Activated CD4-positive, CD25-positive, alpha-beta regulatory T cell (primary cell): ENCODE results near the gene FAM174A.
"Not testable (repeated sequence)": the region's sequence is repeated elsewhere in the genome, so short reads cannot be mapped to it uniquely, and the experiment has no call there.

ENCODE experiments used
- DNase-seq, 4 experiments: peaks; one replicate each; lab custom pipeline; 2025; lab: John Stamatoyannopoulos, UW

The FAM174A gene

DNA sequence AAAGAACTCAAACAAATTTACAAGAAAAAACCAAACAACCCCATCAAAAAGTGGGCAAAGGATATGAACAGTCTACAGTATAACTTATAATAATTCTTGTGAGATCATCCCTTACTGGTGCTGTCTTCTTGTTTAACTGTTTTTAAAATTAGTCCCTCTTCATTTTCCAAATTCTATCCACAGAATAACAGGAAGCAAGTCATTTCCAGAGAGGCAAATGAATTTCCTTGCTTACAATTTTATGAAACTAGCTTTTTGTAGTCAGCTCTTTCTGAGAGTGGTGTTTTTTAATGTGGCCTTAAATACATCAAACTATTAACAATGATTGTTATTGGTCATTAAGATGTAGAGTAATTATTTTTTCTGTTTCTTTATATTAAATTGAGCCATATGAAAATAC, 40.6 kb downstream of the FAM174A start:
- no peak for DNase-seq

DNA sequence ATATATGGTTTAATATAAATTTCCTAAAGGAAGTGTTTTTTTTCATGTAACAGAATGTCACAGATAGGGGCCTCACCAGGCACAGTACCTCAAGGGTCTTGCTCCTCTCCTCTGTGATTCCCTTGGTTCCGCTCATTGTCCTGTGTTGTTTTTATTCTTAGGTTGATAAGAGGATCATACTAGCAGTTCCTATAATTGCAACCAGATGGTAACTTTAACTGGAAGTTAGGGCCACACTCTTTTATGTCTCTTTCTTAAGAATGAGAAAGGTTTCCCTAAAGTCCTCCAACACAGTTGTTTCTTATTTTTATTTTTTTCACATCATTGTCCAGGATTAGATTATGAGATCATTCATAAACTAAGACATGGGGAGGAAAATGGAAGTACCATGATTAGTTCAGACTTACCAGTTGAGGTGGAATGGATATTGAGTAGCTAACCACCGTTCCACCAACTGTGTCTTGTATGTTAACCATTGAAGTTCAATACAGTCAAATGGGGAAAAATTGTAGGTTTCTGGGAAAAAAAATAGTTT, 41.1 kb downstream of the FAM174A start:
- no peak for DNase-seq

DNA sequence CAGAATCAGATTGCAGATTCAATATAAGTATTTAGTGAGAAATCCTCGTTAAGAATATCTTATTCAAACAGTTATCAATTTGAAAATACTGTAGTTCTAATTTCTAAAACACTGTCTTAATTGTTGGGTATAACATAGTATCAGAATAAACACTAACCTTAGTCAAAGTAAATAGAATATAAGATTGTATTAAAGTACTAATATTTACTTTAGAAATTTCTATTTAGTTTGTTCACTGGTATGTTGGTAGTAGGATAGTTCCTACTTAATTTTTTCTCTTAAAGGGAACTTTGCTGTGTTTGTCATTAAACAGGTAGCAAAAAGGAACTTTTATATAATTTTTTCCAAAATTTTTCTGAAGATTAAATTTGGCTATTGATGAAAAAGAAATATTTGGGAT, 42.3 kb downstream of the FAM174A start:
- DNase-seq: no peak

DNA sequence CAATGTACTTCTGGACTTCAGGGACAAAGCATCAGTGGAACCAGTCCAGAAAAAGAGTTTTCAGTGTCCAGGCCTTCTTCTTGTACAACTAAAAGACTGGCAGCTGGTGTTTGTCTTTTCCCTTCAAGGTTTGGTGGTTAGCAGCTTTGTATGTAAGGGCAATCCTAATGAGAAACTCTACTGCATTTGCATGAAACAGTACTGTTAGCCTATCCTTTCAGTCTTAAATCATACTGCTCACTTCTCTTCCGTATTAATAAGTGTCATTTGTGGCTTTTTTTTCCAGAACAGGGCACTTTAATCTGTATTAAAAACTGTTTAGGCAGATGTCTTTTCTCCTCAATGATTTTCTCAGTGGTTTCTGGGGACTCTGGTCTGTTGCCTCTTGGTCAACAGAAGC, 48.9 kb downstream of the FAM174A start:
- no peak for DNase-seq

DNA sequence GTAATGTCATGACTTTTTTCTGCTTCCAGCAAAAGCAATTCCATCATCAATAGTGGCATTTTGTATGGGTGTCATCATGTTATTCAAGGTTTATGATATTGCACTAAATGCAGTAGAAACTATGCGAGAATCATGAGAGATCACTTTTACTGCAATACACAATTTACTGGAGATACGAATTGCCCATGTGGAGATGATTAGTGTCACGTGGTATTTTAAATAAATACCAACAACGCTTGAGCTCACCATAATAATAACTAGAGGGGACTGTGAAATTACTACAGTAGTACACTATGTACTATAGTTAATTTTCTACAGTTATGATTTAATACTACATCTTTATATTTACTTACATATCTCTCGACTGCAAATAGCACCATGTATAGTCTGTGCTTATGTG, 49.7 kb downstream of the FAM174A start:
- no peak for DNase-seq

DNA sequence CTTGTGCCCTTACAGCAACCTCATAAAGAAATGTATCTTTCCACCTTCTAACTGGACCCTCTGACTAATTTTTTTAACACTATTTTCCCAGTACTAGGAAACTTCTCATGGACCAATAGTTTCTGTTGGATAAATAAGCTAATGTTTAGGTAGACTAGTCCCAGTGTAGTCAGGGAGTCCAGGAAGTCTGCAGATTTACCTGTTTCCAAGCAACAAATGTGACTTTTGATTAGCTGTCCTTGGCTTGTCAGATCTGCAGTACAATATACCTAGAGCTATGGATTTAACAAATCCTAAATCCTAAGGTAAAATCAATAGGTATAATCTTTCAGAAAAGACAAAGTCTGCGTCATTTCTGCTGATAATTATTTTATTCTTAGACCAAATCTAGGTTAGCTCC, 55.7 kb downstream of the FAM174A start:
- no peak for DNase-seq

DNA sequence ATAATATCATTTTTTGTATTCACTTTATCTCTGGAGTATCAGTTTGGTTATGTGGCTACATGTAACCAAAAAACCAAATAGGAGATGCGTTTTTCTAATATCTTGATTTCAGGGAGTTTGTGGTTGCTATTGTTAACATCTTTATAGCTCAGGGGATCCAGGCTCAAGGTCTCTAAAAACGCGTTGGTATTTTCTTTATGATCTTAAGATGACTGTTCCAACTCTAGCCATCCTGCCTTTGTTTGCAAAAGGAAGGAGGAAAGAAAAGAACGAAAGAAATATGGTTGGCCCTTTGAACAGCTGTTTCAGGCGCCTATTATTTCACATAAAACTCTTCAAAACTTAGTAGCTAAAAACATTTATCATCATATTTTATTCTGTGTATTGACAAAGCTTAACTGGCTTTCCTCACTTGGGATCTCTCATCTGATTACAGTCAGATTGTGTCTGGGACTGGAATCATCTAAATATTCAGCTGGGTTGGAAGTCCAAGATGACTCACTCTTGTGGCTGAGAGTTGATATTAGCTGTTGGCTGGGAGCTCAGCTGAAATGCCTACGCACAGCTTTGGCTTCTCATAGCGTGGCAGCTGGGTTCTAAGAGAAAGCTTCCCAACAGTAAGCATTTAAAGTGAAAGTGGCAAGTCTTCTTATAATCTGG, 60.1 kb downstream of the FAM174A start:
- no peak for DNase-seq

DNA sequence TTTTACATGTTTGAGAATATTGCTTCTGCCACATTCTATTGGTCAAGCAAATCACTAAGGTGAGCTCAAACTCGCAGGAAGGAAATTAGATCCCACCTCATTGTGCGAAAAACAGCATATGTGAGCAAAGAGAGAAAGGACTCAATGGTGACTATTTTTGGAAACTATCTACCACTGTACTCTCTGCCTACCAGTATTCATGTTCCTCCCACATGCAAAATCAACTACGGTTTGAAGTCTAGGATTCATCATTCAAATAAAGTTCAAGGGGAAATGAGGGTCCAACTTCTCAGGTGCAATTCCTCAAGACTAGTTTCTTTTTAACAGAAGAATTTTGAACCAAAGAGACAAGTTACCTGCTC, 60.6 kb downstream of the FAM174A start:
- DNase-seq: no peak

DNA sequence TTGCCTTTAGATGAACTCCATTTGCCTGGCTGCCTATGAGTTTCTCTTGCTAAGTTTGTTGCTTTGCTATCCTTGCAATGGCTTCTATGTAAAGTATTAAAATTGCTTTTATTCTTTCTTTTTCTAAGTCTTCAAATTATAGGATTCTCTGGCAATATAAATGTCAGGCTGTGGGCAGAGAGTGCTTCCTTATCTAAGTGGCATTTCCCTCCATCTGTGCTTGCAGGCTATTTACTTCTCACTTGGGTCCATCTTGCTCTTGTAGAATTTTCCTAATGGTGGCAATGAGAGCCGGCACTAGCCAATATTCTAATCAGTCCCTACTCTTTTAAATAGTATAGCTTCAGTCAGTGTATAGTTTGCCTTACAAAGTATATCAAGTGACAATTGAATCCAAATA, 63.3 kb downstream of the FAM174A start:
- DNase-seq: no peak

DNA sequence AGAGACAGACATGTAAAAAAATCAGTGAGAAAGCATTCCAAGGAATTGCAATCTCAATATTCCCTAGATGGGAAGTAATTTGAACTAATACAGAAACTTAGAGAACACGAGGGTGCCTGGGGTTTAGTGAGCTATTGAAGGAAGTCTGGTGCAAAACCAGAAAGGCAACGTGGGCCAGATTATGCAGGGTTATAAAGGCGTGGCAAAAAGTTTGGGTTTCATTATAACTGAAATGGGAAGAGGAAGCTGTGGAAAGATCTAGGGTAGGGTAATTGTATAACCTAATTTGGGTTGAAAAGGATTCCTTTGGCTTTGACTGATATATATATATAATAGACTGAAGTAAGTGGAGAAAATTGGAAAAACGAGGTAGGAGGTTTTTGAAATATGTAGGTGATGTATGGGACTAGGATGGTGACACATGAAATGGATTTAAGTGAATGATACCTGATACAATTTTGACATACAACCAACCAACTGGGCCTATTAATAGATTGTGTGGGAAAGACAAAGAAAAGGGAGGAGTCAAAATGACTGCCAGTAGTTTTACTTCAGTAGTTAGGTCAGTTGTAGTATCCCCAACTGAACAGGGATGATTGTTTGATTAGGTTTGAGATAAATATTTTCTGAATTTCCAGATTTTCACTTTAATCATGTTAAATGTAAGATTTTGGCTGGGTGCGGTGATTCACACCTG, 65.3 kb downstream of the FAM174A start:
- DNase-seq: no peak

DNA sequence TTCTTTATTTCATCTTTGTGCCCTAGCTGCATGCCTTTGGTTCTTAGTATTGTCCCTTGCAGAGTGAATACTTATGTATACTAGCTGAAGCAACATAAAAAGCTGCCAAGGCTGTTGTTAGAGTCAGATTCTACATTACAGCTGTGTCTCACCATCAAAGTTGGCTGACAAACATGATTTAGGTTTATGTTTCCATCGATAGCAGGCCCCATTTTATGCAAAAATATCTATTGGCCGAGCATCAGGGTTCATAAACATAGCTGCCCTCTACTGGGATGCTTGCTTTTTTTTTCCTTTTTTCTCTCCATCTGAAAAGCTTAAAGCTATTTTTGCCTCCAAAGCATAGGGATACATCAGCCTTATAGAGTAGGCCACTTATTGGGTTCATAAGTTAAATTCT, 68.0 kb downstream of the FAM174A start:
- DNase-seq: no peak

DNA sequence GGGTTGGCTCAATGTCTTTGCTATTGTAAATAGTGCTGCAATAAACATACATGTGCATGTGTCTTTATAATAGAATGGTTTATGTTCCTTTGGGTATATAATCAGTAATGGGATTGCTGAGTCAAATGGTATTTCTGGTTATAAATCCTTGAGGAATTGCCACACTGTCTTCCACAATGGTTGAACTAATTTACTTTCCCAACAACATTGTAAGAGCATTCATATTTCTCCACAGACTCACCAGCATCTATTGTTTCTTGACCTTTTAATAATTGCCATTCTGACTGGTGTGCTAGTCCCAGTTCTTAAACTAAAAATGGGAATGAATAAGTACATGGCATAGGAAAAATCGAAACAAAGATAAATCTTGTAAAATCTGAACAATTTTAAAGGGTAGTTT, 68.8 kb downstream of the FAM174A start:
- not testable (repeated sequence) for DNase-seq

DNA sequence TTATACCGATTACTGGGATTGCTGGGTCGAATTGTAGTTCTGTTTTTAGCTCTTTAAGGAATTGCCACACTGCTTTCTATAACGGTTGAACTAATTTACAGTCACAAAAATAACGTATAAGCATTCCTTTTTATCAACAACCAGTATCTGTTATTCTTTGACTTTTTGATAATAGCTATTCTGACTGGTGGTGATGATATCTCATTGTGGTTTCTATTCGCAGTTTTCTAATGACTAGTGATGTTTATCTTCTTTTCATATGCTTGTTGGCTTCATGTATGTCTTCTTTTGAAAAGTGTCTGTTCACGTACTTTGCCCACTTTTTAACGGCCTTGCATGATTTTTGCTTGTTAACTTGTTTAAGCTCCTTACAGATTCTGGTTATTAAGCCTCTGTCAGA, 74.4 kb downstream of the FAM174A start:
- no peak for DNase-seq

DNA sequence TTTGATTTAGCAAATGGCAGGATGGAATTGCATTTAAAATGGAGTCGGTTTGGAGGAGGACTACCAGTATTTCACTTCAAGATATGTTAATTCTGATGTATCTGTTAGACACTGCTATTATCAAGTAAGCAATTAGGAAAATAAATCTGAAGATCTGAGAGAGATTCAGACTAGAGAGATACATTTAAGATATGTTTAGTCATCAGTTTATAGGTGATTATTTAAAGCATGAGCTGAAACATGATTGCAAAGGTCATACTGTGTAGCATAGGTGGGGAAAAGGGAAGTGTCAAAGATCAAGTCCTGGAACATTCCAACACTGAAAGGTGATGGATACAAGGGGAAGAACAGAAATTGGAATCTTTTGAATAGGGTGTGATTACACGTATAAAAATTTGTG, 79.1 kb downstream of the FAM174A start:
- DNase-seq: no peak

DNA sequence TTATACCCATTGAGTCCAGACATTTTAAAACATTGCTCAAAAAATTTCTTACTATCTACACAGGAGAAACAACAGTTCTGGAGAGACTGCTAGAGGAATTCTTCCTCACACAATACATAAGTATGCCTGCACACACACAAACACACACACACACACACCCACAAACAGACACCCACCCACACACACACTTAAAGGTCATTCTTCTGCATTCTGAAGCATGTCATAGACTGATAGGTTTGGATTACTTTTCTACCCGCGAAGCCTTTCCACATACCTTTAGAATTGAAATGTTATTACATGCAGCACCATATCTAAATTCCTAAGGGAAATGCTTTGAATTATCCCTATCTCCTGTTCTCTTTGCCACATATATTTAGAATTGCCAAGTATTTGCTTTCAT, 80.2 kb downstream of the FAM174A start:
- no peak for DNase-seq

DNA sequence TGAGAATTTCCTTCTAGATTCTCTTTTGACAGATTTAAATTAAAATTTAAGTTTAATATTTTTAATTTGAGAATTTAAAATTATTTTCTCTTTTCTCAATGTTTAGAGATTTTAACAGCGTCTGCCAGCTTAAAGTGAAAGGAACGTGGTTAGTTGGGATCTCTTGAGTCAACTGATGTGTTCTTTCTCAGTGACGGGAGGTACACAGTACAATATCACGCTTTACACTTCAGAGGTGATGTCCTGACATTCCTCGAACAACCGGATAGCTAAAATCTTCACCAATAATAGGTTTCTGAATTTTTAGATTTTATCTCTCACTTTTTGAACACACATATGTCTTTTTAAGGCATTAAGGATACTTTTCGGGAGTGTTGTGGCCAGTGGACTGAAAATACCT, 81.1 kb downstream of the FAM174A start:
- no peak for DNase-seq

DNA sequence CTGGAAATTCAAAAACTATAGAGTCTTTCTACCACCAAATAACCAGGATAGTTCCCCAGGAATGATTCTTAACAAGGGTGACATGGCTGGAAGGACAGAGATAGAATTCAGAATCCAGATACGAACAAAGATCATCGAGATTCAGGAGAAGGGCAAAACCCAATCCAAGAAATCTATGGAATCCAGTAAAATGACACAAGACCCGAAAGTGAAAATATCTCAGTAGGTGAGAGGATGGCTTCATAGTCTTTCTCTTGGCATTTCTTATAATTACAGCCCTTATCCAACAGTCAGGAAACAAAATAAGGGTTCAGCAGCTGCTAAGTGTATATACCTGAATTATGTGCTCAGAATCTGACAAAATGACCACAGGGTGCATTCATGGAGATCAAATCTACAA, 81.8 kb downstream of the FAM174A start:
- no peak for DNase-seq

DNA sequence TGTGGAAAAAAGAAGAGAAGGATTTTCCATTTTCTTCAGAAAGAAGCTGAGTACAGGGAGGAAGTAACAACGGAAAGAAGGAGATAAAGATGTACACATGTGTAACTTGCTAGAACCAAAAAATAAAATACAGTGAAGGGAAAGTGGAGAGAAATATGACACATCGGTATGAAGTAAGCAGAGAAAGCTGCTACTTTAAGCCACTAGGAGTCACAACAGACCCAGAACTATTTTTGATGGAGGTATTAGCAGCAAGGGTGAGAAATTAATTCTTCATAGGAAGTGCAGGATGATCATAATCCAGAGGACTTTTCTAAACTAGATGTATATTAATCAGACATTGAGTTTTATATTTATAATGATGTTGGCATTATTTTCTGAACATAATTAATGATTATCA, 88.5 kb downstream of the FAM174A start:
- DNase-seq: no peak

DNA sequence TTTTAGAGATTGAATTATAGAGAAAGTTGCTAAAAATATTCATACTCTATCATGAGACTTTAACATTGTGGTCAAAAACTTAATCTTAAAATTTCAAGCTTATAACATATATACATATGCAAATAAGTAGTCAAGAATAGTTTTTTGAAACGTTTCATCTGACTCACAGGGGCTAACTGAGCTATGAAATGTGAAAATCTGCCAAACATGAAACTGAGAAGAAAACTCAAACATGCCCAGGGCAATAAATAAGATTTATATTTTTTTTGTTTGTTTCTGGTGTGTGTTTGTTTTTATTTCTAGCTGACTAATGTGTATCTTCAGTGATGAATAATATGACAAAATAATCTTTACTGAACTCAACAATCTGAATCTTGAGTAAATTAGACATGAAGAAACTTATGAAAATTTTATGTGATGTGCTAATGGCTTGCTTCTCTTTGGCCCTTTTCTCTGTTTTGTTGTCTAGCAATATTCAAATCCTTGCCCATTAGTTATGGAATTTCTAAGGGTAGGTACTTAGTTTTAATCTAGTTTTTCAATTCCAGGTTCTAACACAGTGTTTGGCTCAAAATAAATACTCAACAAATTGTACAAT, 99.9 kb downstream of the FAM174A start:
- no peak for DNase-seq
